Measurements from ENCODE around the gene RABEPK.

RABEPK gene

GRCh38 chr9:125183054-125183453 lies 17.3 kb upstream of the RABEPK start:
- TF ChIP-seq NFIC (IDR thresholded peaks at IDR 0.05) (no peak), EGR1 (IDR thresholded peaks at IDR 0.05) (no peak), CREB1 (IDR thresholded peaks at IDR 0.05; ENCODE audit: low read depth) (no peak), EP300 (IDR thresholded peaks at IDR 0.05; ENCODE audit: borderline replicate concordance) (no peak), USF1 (IDR thresholded peaks at IDR 0.05) (no peak), TAF1 (IDR thresholded peaks at IDR 0.05; ENCODE audit: low read depth) (no peak), FOXM1 (IDR thresholded peaks at IDR 0.05; ENCODE audit: borderline replicate concordance, low read depth) (no peak), MAX (IDR thresholded peaks at IDR 0.05) (no peak), ZBTB7A (IDR thresholded peaks at IDR 0.05; ENCODE audit: low read depth) (no peak), RAD21 (IDR thresholded peaks at IDR 0.05; ENCODE audit: low read depth) (no peak)

GRCh38 chr9:125183561-125183960 lies 16.8 kb upstream of the RABEPK start:
- TF ChIP-seq USF1 (IDR thresholded peaks at IDR 0.05): no peak
- no peak for TF ChIP-seq MAX (IDR thresholded peaks at IDR 0.05)
- TF ChIP-seq TCF12 (IDR thresholded peaks at IDR 0.05; ENCODE audit: low read depth): no peak
- TF ChIP-seq FOXM1 (IDR thresholded peaks at IDR 0.05; ENCODE audit: borderline replicate concordance, low read depth): no peak
- no peak for TF ChIP-seq TEAD4 (IDR thresholded peaks at IDR 0.05)
- no peak for TF ChIP-seq EP300 (IDR thresholded peaks at IDR 0.05; ENCODE audit: borderline replicate concordance)
- TF ChIP-seq TAF1 (IDR thresholded peaks at IDR 0.05; ENCODE audit: low read depth): no peak

- TF ChIP-seq RAD21 (IDR thresholded peaks at IDR 0.05; ENCODE audit: low read depth) (no peak), CREB1 (IDR thresholded peaks at IDR 0.05; ENCODE audit: low read depth) (no peak), NFIC (IDR thresholded peaks at IDR 0.05) (no peak), REST (IDR thresholded peaks at IDR 0.05; ENCODE audit: low read depth) (no peak), ZBTB7A (IDR thresholded peaks at IDR 0.05; ENCODE audit: low read depth) (no peak), USF1 (IDR thresholded peaks at IDR 0.05) (no peak), EP300 (IDR thresholded peaks at IDR 0.05; ENCODE audit: borderline replicate concordance) (no peak), TAF1 (IDR thresholded peaks at IDR 0.05; ENCODE audit: low read depth) (no peak), MAX (IDR thresholded peaks at IDR 0.05) (no peak), TCF12 (IDR thresholded peaks at IDR 0.05; ENCODE audit: low read depth) (no peak), TEAD4 (IDR thresholded peaks at IDR 0.05) (no peak), FOXM1 (IDR thresholded peaks at IDR 0.05; ENCODE audit: borderline replicate concordance, low read depth) (no peak), EGR1 (IDR thresholded peaks at IDR 0.05) (no peak), YY1 (IDR thresholded peaks at IDR 0.05; ENCODE audit: low read depth) (no peak), CEBPB (IDR thresholded peaks at IDR 0.05) (no peak)
These were observed 11.4 kb upstream of the RABEPK start for GRCh38 chr9:125189011-125189360.

- TF ChIP-seq REST (IDR thresholded peaks at IDR 0.05; ENCODE audit: low read depth) (peak; percentile 10; the same call in 1 of the 2 replicates), EGR1 (IDR thresholded peaks at IDR 0.05) (no peak), TAF1 (IDR thresholded peaks at IDR 0.05; ENCODE audit: low read depth) (peak; percentile 80), MAX (IDR thresholded peaks at IDR 0.05) (peak; percentile 52), TEAD4 (IDR thresholded peaks at IDR 0.05) (peak; percentile 24; the same call in 1 of the 2 replicates), ZBTB7A (IDR thresholded peaks at IDR 0.05; ENCODE audit: low read depth) (no peak), TCF12 (IDR thresholded peaks at IDR 0.05; ENCODE audit: low read depth) (peak; percentile 50), EP300 (IDR thresholded peaks at IDR 0.05; ENCODE audit: borderline replicate concordance) (no peak; the same call in 1 of the 2 replicates), NFIC (IDR thresholded peaks at IDR 0.05) (no peak), RAD21 (IDR thresholded peaks at IDR 0.05; ENCODE audit: low read depth) (peak; percentile 27; the same call in 1 of the 2 replicates), YY1 (IDR thresholded peaks at IDR 0.05; ENCODE audit: low read depth) (peak; percentile 86), CEBPB (IDR thresholded peaks at IDR 0.05) (0 out of 2 replicates have a peak, but pooled peaks have one; percentile 1), USF1 (IDR thresholded peaks at IDR 0.05) (0 out of 2 replicates have a peak, but pooled peaks have one; percentile 16), CREB1 (IDR thresholded peaks at IDR 0.05; ENCODE audit: low read depth) (peak; percentile 79), FOXM1 (IDR thresholded peaks at IDR 0.05; ENCODE audit: borderline replicate concordance, low read depth) (no peak)
These were observed 10.7 kb upstream of the RABEPK start, which contains the start of gene PPP6C for GRCh38 chr9:125189361-125190289. Gene PPP6C, minus strand, starts transcription at chr9:125189803. Its CDS starts 85 bp downstream, at chr9:125189718.
